Rectal smooth muscle tissue (tissue), 1 donor: ENCODE results near the gene TUBB6.

Experiments
- H3K27ac ChIP-seq: one replicate; pipeline ENCODE4 v1.7.0; 2013; ENCODE audit warnings: low read depth, low read length, inconsistent platforms
- H3K27me3 ChIP-seq: one replicate; pipeline ENCODE4 v1.7.0; 2013; ENCODE audit warnings: low read length; ENCODE audit not compliant: control insufficient read depth, insufficient read depth
- H3K36me3 ChIP-seq: one replicate; pipeline ENCODE4 v1.7.0; 2013; ENCODE audit warnings: low read length; ENCODE audit not compliant: control insufficient read depth, insufficient read depth
- H3K4me1 ChIP-seq: one replicate; pipeline ENCODE4 v1.7.0; 2013; ENCODE audit warnings: low read length; ENCODE audit not compliant: control insufficient read depth, insufficient read depth
- H3K4me3 ChIP-seq: one replicate; pipeline ENCODE4 v1.7.0; 2013; ENCODE audit warnings: low read length
- H3K9ac ChIP-seq: one replicate; pipeline ENCODE4 v1.7.0; 2013; ENCODE audit warnings: low read length

The TUBB6 gene

DNA sequence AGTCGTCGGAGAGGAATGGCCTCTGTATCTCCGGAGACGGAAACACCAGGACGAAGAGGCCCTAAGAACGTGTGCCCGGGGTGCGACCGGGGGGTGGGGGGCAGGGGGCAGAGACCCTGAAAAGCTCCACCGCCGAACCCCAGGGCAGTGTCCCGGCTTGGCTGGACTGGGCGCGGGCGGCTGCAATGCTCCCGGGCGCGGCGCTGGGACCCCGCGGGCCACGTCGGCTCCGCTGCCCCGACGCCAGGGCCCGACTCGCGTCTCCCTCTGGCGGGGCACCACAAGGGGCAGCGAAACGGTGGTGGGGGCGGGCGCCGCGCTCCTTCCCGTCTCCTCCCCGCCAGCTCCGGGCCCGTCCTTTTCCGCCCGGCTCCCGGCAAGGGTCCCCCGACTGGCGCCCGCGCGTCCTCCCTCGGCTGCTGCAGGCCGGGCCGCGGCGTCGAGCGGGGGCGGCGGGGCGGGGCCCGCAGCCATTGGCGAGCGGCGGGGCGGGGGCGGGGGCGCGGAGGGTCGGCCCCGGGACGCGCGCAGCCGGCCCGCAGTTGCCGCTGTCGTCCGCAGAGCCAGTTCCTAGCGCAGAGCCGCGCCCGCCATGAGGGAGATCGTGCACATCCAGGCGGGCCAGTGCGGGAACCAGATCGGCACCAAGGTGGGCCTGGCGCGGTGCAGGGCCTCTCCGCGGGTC, at the start of gene TUBB6:
Gene TUBB6, plus strand, starts transcription at position 541 of the 685 bp plus-strand sequence. Its CDS starts 52 bp downstream, at position 593.
- peaks cover 21% of the 10 kb centered on the region for H3K4me1 ChIP-seq
- H3K27me3 ChIP-seq: no peaks in the 10 kb centered on the region
- peak within 1 kb of the TSS; percentile 75 for H3K9ac ChIP-seq

DNA sequence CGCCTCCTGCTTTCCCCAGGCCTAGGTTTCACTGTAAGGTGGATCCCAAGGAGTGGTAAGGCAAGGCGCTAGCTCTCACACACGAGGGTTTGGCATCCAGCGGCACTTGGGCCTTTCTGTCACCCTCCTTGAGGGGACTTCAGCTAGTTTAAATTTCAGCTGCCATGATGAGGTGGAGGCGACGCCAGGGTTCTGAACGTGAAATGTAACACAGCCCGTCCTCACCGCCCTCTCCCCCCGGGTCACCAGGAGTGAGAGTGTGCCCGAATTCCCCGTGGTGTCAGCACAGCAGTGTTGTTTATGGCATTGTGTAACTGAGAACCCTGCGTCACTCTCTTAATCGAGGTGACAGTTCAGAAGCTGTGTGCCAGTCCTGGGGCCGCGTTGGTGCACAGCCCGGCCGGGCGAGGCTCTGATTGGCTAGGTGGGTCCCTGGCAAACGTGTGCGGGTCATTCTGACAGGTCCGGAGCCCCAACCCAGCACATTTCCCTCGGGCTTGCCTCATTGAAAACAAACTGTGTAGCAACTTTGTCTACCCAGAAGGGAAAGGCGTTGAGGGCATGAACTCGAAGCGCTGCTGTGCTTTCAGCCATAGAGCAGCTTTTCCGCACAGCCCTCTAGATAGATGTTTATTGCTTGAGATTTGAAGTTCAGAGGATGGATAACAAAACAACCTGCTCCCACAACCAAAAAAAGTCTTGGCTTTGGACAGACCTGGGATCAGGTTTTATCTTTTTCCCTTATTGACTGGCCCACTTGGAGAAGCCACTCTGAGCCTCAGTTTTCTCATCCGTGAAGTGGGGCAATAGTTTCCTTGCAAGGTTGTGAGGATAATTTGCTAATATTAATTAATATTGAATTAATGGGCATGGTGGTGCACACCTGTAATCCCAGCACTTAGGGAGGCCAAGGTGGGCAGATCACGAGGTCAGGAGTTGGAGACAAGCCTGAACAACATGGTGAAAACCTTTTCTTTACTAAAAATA, 49.0 kb upstream of the TUBB6 start:
- Histone ChIP-seq H3K36me3 (no peaks in the 10 kb centered on the region), H3K4me1 (peaks cover 2% of the 10 kb centered on the region), H3K27me3 (peaks cover 5% of the 10 kb centered on the region), H3K9ac (no peak overlapping the region), H3K27ac (no peak overlapping the region), H3K4me3 (no peak overlapping the region)

More for the DNA sequence above, at the start of gene TUBB6:
- Histone ChIP-seq H3K27ac (peak within 1 kb of the TSS; percentile 98), H3K4me3 (peak within 1 kb of the TSS; percentile 81), H3K36me3 (no peaks in the 10 kb centered on the region)

DNA sequence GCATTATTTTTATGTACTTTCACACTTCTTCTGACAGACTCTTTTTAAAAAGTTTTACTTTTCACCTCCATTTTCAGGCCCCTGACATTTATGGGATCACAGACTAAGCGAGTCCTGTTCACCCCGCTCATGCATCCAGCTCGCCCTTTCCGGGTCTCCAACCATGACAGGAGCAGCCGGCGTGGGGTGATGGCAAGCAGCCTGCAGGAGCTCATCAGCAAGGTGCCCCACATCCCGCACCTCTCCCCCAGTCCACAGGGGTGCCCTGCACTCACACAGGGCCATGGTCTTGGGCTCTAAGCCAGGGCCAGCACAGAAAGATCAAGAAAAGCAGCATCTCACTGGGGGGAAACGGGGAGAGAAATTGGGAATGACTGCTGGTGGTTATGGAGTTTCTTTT, 45.3 kb upstream of the TUBB6 start:
- H3K27me3 ChIP-seq: no peaks in the 10 kb centered on the region
- H3K27ac ChIP-seq: no peak overlapping the region

GRCh38 chr18:12264864-12265263, 43.2 kb upstream of the TUBB6 start:
- H3K4me1 ChIP-seq: no peaks in the 10 kb centered on the region
- H3K36me3 ChIP-seq: no peaks in the 10 kb centered on the region
- H3K27ac ChIP-seq: no peak overlapping the region
- no peak overlapping the region for H3K4me3 ChIP-seq
- H3K9ac ChIP-seq: no peak overlapping the region
- no peaks in the 10 kb centered on the region for H3K27me3 ChIP-seq

More for the DNA sequence above, 45.3 kb upstream of the TUBB6 start:
- Histone ChIP-seq H3K36me3 (no peaks in the 10 kb centered on the region), H3K9ac (no peak overlapping the region), H3K4me1 (no peaks in the 10 kb centered on the region), H3K4me3 (no peak overlapping the region)

GRCh38 chr18:12271376-12272235, 36.4 kb upstream of the TUBB6 start:
- Histone ChIP-seq H3K9ac (no peak overlapping the region), H3K27me3 (no peaks in the 10 kb centered on the region), H3K36me3 (no peaks in the 10 kb centered on the region), H3K4me1 (peaks cover 2% of the 10 kb centered on the region), H3K4me3 (peak overlapping the region; percentile 68), H3K27ac (peak overlapping the region; percentile 86)

- Histone ChIP-seq H3K4me3 (no peak overlapping the region), H3K9ac (no peak overlapping the region), H3K27ac (no peak overlapping the region), H3K36me3 (no peaks in the 10 kb centered on the region), H3K4me1 (peaks cover 30% of the 10 kb centered on the region), H3K27me3 (no peaks in the 10 kb centered on the region)
Measured at GRCh38 chr18:12274793-12275192, 33.2 kb upstream of the TUBB6 start.

GRCh38 chr18:12276736-12277554, 31.1 kb upstream of the TUBB6 start:
- Histone ChIP-seq H3K9ac (no peak overlapping the region), H3K4me3 (no peak overlapping the region), H3K27ac (peak overlapping the region; percentile 98), H3K27me3 (no peaks in the 10 kb centered on the region), H3K36me3 (no peaks in the 10 kb centered on the region), H3K4me1 (peaks cover 40% of the 10 kb centered on the region)

- no peaks in the 10 kb centered on the region for H3K36me3 ChIP-seq
- H3K9ac ChIP-seq: peak overlapping the region; percentile 57
- H3K27ac ChIP-seq: peak overlapping the region; percentile 98
- H3K27me3 ChIP-seq: no peaks in the 10 kb centered on the region
- H3K4me1 ChIP-seq: peaks cover 42% of the 10 kb centered on the region
- peak overlapping the region; percentile 66 for H3K4me3 ChIP-seq
Measured at GRCh38 chr18:12278215-12278671, 29.8 kb upstream of the TUBB6 start.

GRCh38 chr18:12278741-12279682, 29.0 kb upstream of the TUBB6 start:
- Histone ChIP-seq H3K36me3 (no peaks in the 10 kb centered on the region), H3K4me3 (peak overlapping the region; percentile 66), H3K9ac (peak overlapping the region; percentile 85), H3K27me3 (no peaks in the 10 kb centered on the region), H3K27ac (peak overlapping the region; percentile 98), H3K4me1 (peaks cover 42% of the 10 kb centered on the region)

- Histone ChIP-seq H3K4me1 (peaks cover 42% of the 10 kb centered on the region), H3K27me3 (no peaks in the 10 kb centered on the region), H3K27ac (peak overlapping the region; percentile 98), H3K9ac (peak overlapping the region; percentile 85), H3K4me3 (peak overlapping the region; percentile 66), H3K36me3 (no peaks in the 10 kb centered on the region)
Measured at GRCh38 chr18:12279781-12280531, 28.1 kb upstream of the TUBB6 start.
